Esophagus muscularis mucosa (tissue), 4 donors: Measurements from ENCODE around the gene DIP2A. TPM values are rescaled to one million over a fixed set of nuclear protein-coding genes. Genes with fewer than 3 reads are reported as not detected.

Experiments
- DNase-seq: peaks from one replicate; pipeline ENCODE4 v3.0.0-alpha.2; 2017; ENCODE audit errors: extremely low spot score
- H3K27ac ChIP-seq, 4 donors: fragments of 200-600 bp; sonication (generic); replicated peaks in 1 of 4; 1 replicate in 3 of 4; 2 replicates in 1 of 4; pipeline ENCODE4 v1.5.1; 2016 to 2019; ENCODE audit warnings: mild to moderate bottlenecking in 1 of 4
- H3K27me3 ChIP-seq, 4 donors: fragments of 200-600 bp; sonication (generic); one replicate each; pipeline versions ENCODE4 v1.5.1 to v1.6.0; 2016 to 2019
- H3K36me3 ChIP-seq, 4 donors: fragments of 200-600 bp; sonication (generic); one replicate each; pipeline ENCODE4 v1.5.1; 2016 to 2019
- H3K4me1 ChIP-seq, 4 donors: fragments of 200-600 bp; sonication (generic); one replicate each; pipeline ENCODE4 v1.5.1; 2016 to 2019
- H3K4me3 ChIP-seq, 4 donors: fragments of 200-600 bp; sonication (generic); 1 replicate in 2 of 4; 2 replicates in 2 of 4; pipeline ENCODE4 v1.5.1; 2016 to 2019; ENCODE audit warnings: mild to moderate bottlenecking in 4 of 4, moderate library complexity in 1 of 4
- H3K9me3 ChIP-seq, 4 donors: fragments of 200-600 bp; sonication (generic); 1 replicate in 3 of 4; 2 replicates in 1 of 4; pipeline ENCODE4 v1.5.1; 2016 to 2019
- CTCF ChIP-seq, 3 experiments: fragments of 200-600 bp in 2 of 3; fragments of 450-650 bp in 1 of 3; sonication (generic) in 2 of 3; IDR thresholded peaks; one replicate each; pipeline ENCODE4 v1.5.1; 2017 to 2019; ENCODE audit warnings: antibody characterized with exemption in 3 of 3, mild to moderate bottlenecking in 2 of 3, moderate library complexity in 1 of 3
- EP300 ChIP-seq: sonication (generic); formaldehyde crosslinking; IDR thresholded peaks from one replicate; pipeline ENCODE4 v1.6.1; 2017; ENCODE audit warnings: antibody characterized with exemption
- POLR2A ChIP-seq: fragments of 450-650 bp; IDR thresholded peaks from one replicate; pipeline ENCODE4 v1.6.1; 2017; ENCODE audit warnings: antibody characterized with exemption, moderate library complexity, mild to moderate bottlenecking, low read depth
- POLR2AphosphoS5 ChIP-seq, 2 donors: sonication (generic); formaldehyde crosslinking; IDR thresholded peaks; one replicate each; pipeline ENCODE4 v1.6.1; 2017; ENCODE audit warnings: antibody characterized with exemption in 2 of 2
- WGBS: methylation state at CpG from one replicate; pipeline ENCODE4 v1.1.5; 2018; 5-methylcytosine and 5-hydroxymethylcytosine counted together
- intact Hi-C: fragments of 100-400 bp; cut with DNase I; formaldehyde crosslinking; loops from one replicate; pipeline ENCODE4 v1.15.1; 2023
- total RNA-seq, 4 donors: library from RNA; depleted of rRNA; stranded (reverse); fragments of >200 nt; gene quantifications; one replicate each; pipeline versions ENCODE4 v1.1.0 to v1.2.1, GENCODE V29; 2016

Gene DIP2A
- total RNA-seq, 4 donors from 2014 or later = 19.2 to 33.4 (median 28.7) TPM

GRCh38 chr21:46483300-46484295 is 24.9 kb downstream of the DIP2A start:
- Histone ChIP-seq H3K27ac (no peak overlapping the region), H3K4me1 (peaks cover 4 to 20% (median 12%) of the 10 kb centered on the region in 4 donors), H3K27me3 (no peaks in the 10 kb centered on the region), H3K9me3 (no peaks in the 10 kb centered on the region), H3K4me3 (no peak overlapping the region), H3K36me3 (peaks cover 7 to 49% (median 15%) of the 10 kb centered on the region in 4 donors)
- WGBS = 84% methylated on average over 6 of the region's 6 CpGs
- intact Hi-C loops = no loop called here
- DNase-seq = no peak
- no peak for TF ChIP-seq EP300
- TF ChIP-seq POLR2AphosphoS5 (IDR thresholded peaks at IDR 0.05) = no peak
- no peak for TF ChIP-seq POLR2A
- TF ChIP-seq CTCF (IDR thresholded peaks at IDR 0.05) = no peak

DNA sequence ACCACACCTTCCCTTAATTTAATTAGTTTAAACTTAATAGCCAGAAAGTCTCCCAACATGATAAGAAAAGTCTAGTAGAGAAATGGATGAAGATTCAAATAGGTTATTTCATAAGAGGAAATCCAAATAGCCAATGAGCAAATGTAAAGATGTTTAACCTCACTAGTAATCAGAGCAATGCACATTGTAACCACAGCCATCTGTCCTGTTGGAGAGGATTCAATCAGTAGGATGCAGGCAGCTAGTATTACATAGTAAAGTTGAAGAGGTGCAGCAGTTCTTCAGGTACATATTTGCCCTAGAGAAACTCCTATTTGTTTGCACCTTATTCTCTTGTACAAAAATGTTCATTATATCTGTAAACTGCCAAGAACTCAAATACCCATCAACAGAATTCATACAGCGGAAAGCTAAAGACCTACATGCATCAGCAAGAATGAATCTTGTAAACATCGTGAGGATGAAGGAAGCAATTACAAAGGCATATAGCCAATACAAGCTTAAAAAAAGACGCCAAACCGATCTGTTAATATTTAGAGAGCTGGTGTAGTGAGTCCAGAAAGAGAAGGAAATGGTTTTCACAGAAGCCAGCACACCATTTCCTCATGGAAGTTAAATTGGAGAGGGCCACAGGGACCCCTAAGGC is 27.9 kb downstream of the DIP2A start:
- intact Hi-C loops = no loop called here
- Histone ChIP-seq H3K9me3 (no peaks in the 10 kb centered on the region), H3K27me3 (no peaks in the 10 kb centered on the region), H3K4me3 (no peak overlapping the region), H3K4me1 (peaks cover 0 to 17% (median 10%) of the 10 kb centered on the region in 4 donors), H3K27ac (no peak overlapping the region), H3K36me3 (peaks cover 8 to 48% (median 14%) of the 10 kb centered on the region in 4 donors)
- 68% methylated on average over 4 of the region's 4 CpGs for WGBS
- no peak for DNase-seq
- TF ChIP-seq EP300 (no peak), POLR2A (no peak), POLR2AphosphoS5 (IDR thresholded peaks at IDR 0.05) (no peak), CTCF (IDR thresholded peaks at IDR 0.05) (no peak)

DNA sequence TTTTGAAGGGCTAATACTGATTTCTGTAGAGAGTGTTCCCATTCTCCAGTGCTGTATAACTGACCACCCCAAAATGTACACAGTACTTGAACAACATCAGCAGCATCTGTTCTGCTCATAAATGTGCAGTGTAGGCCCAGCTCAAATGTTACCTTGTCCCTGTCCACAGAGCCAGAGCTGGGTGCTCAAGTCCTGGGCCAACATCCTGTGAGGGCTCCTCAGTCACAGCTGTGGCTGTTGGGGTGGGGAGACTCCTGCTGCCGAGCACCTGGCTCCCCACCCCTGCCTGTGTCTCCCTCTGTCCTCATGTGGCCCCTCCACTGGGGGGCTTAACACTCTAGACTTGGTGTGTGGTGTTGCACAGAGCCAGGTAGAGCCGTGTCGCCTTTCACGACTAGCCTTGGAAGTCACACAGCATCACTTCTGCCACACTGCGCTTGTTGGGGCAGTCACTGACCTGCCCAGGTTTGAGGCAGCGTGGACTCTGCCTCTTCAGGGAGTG is 30.5 kb downstream of the DIP2A start:
- intact Hi-C loops = no loop called here
- Histone ChIP-seq H3K4me3 (no peak overlapping the region), H3K36me3 (peaks cover 13 to 67% (median 28%) of the 10 kb centered on the region in 4 donors), H3K27ac (no peak overlapping the region), H3K27me3 (no peaks in the 10 kb centered on the region), H3K4me1 (peaks cover 0 to 7% (median 0%) of the 10 kb centered on the region in 4 donors), H3K9me3 (no peaks in the 10 kb centered on the region)
- no peak for DNase-seq
- 90% methylated on average over 6 of the region's 6 CpGs for WGBS
- TF ChIP-seq CTCF (IDR thresholded peaks at IDR 0.05) (no peak), EP300 (no peak), POLR2A (no peak), POLR2AphosphoS5 (IDR thresholded peaks at IDR 0.05) (no peak)

DNA sequence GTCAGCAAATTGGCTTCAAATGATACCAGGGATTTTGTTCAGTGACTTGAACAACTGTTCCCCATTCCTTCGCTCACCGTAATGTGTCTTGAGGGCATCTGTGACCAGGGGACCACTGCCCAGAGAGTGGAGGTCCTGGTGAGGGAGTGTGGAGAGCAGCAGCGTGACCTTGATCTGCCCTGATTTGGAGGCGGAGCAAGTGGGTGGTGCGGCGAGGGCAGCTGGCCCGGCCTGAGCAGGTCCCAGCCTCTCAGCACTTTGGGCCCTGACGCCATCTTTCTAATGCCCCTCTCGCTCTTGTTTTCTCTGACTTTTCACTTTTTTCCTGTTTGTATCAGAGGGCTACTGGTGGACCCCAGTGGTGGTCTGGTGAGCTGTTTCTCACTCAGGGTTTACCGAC is 31.1 kb downstream of the DIP2A start:
- Histone ChIP-seq H3K9me3 (no peaks in the 10 kb centered on the region), H3K27me3 (no peaks in the 10 kb centered on the region), H3K36me3 (peaks cover 13 to 67% (median 31%) of the 10 kb centered on the region in 4 donors), H3K4me3 (no peak overlapping the region), H3K4me1 (peaks cover 0 to 7% (median 0%) of the 10 kb centered on the region in 4 donors), H3K27ac (no peak overlapping the region)
- WGBS = 91% methylated on average over 10 of the region's 10 CpGs
- intact Hi-C loops = no loop called here
- DNase-seq = no peak
- TF ChIP-seq EP300 (no peak), POLR2A (no peak), CTCF (IDR thresholded peaks at IDR 0.05) (no peak), POLR2AphosphoS5 (IDR thresholded peaks at IDR 0.05) (no peak)
